Endothelial cell of umbilical vein (primary cell): ENCODE data around the gene INHBC. TPM values are rescaled to one million over a fixed set of nuclear protein-coding genes. Genes with fewer than 3 reads are reported as not detected.

ENCODE experiments used
- BruUV-seq: library from RNA; stranded (reverse); fragments of 400-500 nt; replicated peaks from 2 replicates; lab custom pipeline; 2021; lab: Mats Ljungman, UMichigan
- CTCF ChIA-PET: fragments of 300-600, 350-600 bp; sonication (Branson Sonifier 250); formaldehyde crosslinking; loops from one replicate; lab custom pipeline; 2021; ENCODE audit warnings: antibody characterized with exemption, inconsistent platforms; lab: Charles Lee
- POLR2A ChIA-PET: fragments of 300-600, 350-600 bp; sonication (Branson Sonifier 250); formaldehyde crosslinking; loops from one replicate; lab custom pipeline; 2021; ENCODE audit warnings: antibody characterized with exemption, inconsistent platforms; lab: Charles Lee
- DNase-seq: peaks from one replicate; pipeline ENCODE4 v3.0.0-alpha.2; 2011; ENCODE audit warnings: low read depth, low spot score
- FAIRE-seq: peaks from 2 replicates; lab custom pipeline; 2011; peaks lifted over from hg19 to GRCh38; lab: Jason Lieb, UNC
- H2AFZ ChIP-seq: 2 replicates; pipeline ENCODE4 v1.6.0; 2012; ENCODE audit warnings: low read depth, low read length, control low read depth, inconsistent platforms
- H3K27ac ChIP-seq: 2 replicates; pipeline ENCODE4 v1.5.1; 2011; ENCODE audit warnings: low read depth, mild to moderate bottlenecking, control low read depth, low read length, moderate library complexity; ENCODE audit not compliant: insufficient read depth
- H3K27me3 ChIP-seq, 2 experiments: 2 replicates each; pipeline versions ENCODE4 v1.6.0 to v1.6.1; 2011; ENCODE audit warnings: low read length in 2 of 2, mixed read lengths in 1 of 2; ENCODE audit not compliant: control insufficient read depth in 2 of 2, insufficient read depth in 2 of 2
- H3K36me3 ChIP-seq, 2 experiments: 2 replicates in 1 of 2; 3 replicates in 1 of 2; pipeline ENCODE4 v1.5.1; 2011; ENCODE audit warnings: low read length in 2 of 2, mild to moderate bottlenecking in 1 of 2, moderate library complexity in 1 of 2; ENCODE audit not compliant: control insufficient read depth in 2 of 2, insufficient read depth in 2 of 2; ENCODE audit errors: extremely low read depth in 1 of 2
- H3K4me1 ChIP-seq: 3 replicates; pipeline ENCODE4 v1.5.1; 2011; ENCODE audit warnings: mild to moderate bottlenecking, low read length; ENCODE audit not compliant: control insufficient read depth, insufficient read depth; ENCODE audit errors: extremely low read depth
- H3K4me2 ChIP-seq: 2 replicates; pipeline ENCODE4 v1.6.1; 2011; ENCODE audit warnings: low read length, control low read depth, mixed read lengths; ENCODE audit not compliant: insufficient read depth
- H3K4me3 ChIP-seq, 3 experiments: fragments of 200-600 bp in 1 of 3; sonication (generic), shearing (Covaris generic) in 1 of 3; replicated peaks in 1 of 3; 2 replicates each; pipeline ENCODE4 v1.5.1; 2011 to 2016; ENCODE audit warnings: control low read depth in 3 of 3, low read length in 3 of 3, mild to moderate bottlenecking in 2 of 3, inconsistent platforms in 1 of 3, low read depth in 1 of 3, moderate library complexity in 1 of 3; ENCODE audit not compliant: insufficient read depth in 1 of 3
- H3K79me2 ChIP-seq: 2 replicates; pipeline ENCODE4 v1.6.0; 2012; ENCODE audit warnings: low read length, inconsistent platforms; ENCODE audit not compliant: control insufficient read depth, insufficient read depth
- H3K9ac ChIP-seq: replicated peaks from 2 replicates; pipeline ENCODE3; 2011; ENCODE audit warnings: low read length, control low read depth; ENCODE audit not compliant: insufficient read depth; ENCODE audit errors: extremely low read depth
- H3K9me1 ChIP-seq: replicated peaks from 3 replicates; pipeline ENCODE4 v1.6.0; 2011; ENCODE audit warnings: mild to moderate bottlenecking, low read length; ENCODE audit not compliant: control insufficient read depth, insufficient read depth; ENCODE audit errors: extremely low read depth
- H3K9me3 ChIP-seq: replicated peaks from 2 replicates; pipeline ENCODE4 v1.5.1; 2012; ENCODE audit warnings: low read length, inconsistent platforms; ENCODE audit not compliant: control insufficient read depth, insufficient read depth
- H4K20me1 ChIP-seq: replicated peaks from 2 replicates; pipeline ENCODE3; 2011; ENCODE audit warnings: mild to moderate bottlenecking, low read length; ENCODE audit not compliant: control insufficient read depth, insufficient read depth; ENCODE audit errors: extremely low read depth
- CTCF ChIP-seq, 2 donors: IDR thresholded peaks; 1 replicate in 1 of 2; 2 replicates in 1 of 2; pipeline ENCODE4 v1.5.1; 2011; ENCODE audit warnings: low read length in 2 of 2, mild to moderate bottlenecking in 2 of 2, moderate library complexity in 2 of 2, control low read depth in 1 of 2, inconsistent platforms in 1 of 2, low read depth in 1 of 2; ENCODE audit not compliant: insufficient read depth in 1 of 2; ENCODE audit errors: extremely low read depth in 1 of 2
- EZH2 ChIP-seq: IDR thresholded peaks from 2 replicates; pipeline ENCODE4 v1.6.1; 2012; ENCODE audit warnings: borderline replicate concordance, low read depth, mild to moderate bottlenecking, moderate library complexity, low read length, inconsistent platforms; ENCODE audit not compliant: severe bottlenecking
- FOS ChIP-seq: IDR thresholded peaks from 2 replicates; pipeline ENCODE4 v1.6.1; 2011; ENCODE audit warnings: mild to moderate bottlenecking, low read length, moderate library complexity, borderline replicate concordance; ENCODE audit not compliant: insufficient read depth
- GATA2 ChIP-seq: IDR thresholded peaks from 2 replicates; pipeline ENCODE4 v1.7.0; 2011; ENCODE audit warnings: low read depth, mild to moderate bottlenecking, moderate library complexity, mixed read lengths, low read length; ENCODE audit not compliant: insufficient read length, insufficient read depth
- JUN ChIP-seq: IDR thresholded peaks from 2 replicates; pipeline ENCODE4 v1.6.1; 2011; ENCODE audit warnings: borderline replicate concordance, low read depth; ENCODE audit not compliant: insufficient read length, insufficient read depth
- MAX ChIP-seq: IDR thresholded peaks from 2 replicates; pipeline ENCODE4 v1.6.1; 2011; ENCODE audit not compliant: insufficient read depth, insufficient read length
- MYC ChIP-seq: IDR thresholded peaks from one replicate; pipeline ENCODE4 v1.6.1; 2011; ENCODE audit warnings: mild to moderate bottlenecking, low read depth, low read length
- POLR2A ChIP-seq: IDR thresholded peaks from 2 replicates; pipeline ENCODE4 v1.6.1; 2012; ENCODE audit warnings: low read depth, mild to moderate bottlenecking, control low read depth, low read length
- POLR2AphosphoS5 ChIP-seq: IDR thresholded peaks from 2 replicates; pipeline ENCODE4 v1.6.1; 2012; ENCODE audit warnings: low read depth, mild to moderate bottlenecking, control low read depth, low read length, moderate library complexity; ENCODE audit not compliant: insufficient read depth
- dilution Hi-C: fragments of 300-500 bp; cut with MboI; formaldehyde crosslinking; loops from one replicate; pipeline ENCODE4 v1.15.0; 2019; ENCODE audit warnings: low sequenced_read_pairs; ENCODE audit not compliant: extremely low pct_ligation_motif_present
- intact Hi-C: fragments of 100-400 bp; cut with micrococcal nuclease; formaldehyde crosslinking; loops from one replicate; pipeline ENCODE4 v1.10.0; 2022
- polyA plus RNA-seq, 4 experiments: library from polyadenylated mRNA; depleted of rRNA in 3 of 4; stranded (reverse) in 3 of 4; unstranded in 1 of 4; fragments of >200 nt; gene quantifications; 2 replicates each; pipeline versions ENCODE4 v1.2.1 to v1.2.3, GENCODE V29; 2011 to 2012; ENCODE audit warnings: missing spikeins in 1 of 4
- total RNA-seq: library from RNA; stranded (reverse); gene quantifications from 2 replicates; pipeline ENCODE4 v1.2.3, GENCODE V29; 2021

INHBC gene
- total and polyA plus RNA-seq, 2 donors (not counting 3 experiments of a cell fraction or from before 2014, with no cell fraction given) = not detected

GRCh38 chr12:57419495-57419894 lies 15.1 kb upstream of the INHBC start:
- Histone ChIP-seq H3K9ac (no peak overlapping the region), H2AFZ (no peak overlapping the region), H3K79me2 (peaks cover 7% of the 10 kb centered on the region), H3K36me3 (no peaks in the 10 kb centered on the region), H3K4me1 (no peaks in the 10 kb centered on the region), H4K20me1 (no peaks in the 10 kb centered on the region), H3K27ac (no peak overlapping the region), H3K27me3 (no peaks in the 10 kb centered on the region), H3K9me1 (no peaks in the 10 kb centered on the region), H3K4me3 (no peak overlapping the region), H3K4me2 (no peak overlapping the region), H3K9me3 (no peaks in the 10 kb centered on the region)
- FAIRE-seq (no peak), DNase-seq (no peak)
- no TSS peak for BruUV-seq
- intact Hi-C loops (no loop called here), dilution Hi-C loops (no loop called here)
- ChIA-PET CTCF (interaction anchor here (0.7 kb wide), 1 partner anchor 11 kb away, joined by 3 read pairs; no protein-coding TSS in a partner anchor), POLR2A (no interaction called here)
- no peak for TF ChIP-seq FOS
- TF ChIP-seq EZH2 = no peak
- TF ChIP-seq MAX = no peak
- TF ChIP-seq CTCF (IDR thresholded peaks at IDR 0.05; ENCODE audit: extremely low read depth in 1 of 2, insufficient read depth in 1 of 2, low read depth in 1 of 2, low read length in 2 of 2) = no peak
- no peak for TF ChIP-seq POLR2A
- TF ChIP-seq MYC = no peak
- TF ChIP-seq GATA2 = no peak
- TF ChIP-seq JUN = no peak
- no peak for TF ChIP-seq POLR2AphosphoS5
